Measurements from ENCODE around the gene HOXA4.

The HOXA4 gene

GRCh38 chr7:27118580-27118979 lies 12.0 kb downstream of the HOXA4 start:
- CTCF ChIA-PET, result interaction anchor here (1.3 kb wide), 1 partner anchor 9 kb away, joined by 3 read pairs; no protein-coding TSS in a partner anchor
- no peak for DNase-seq (ENCODE audit: extremely low spot score)
- POLR2A ChIA-PET, result no interaction called here
- TF ChIP-seq CTCF (IDR thresholded peaks at IDR 0.05; ENCODE audit: control extremely low read depth, extremely low read depth, low read depth, missing control alignments), result no peak

- TF ChIP-seq CTCF (IDR thresholded peaks at IDR 0.05; ENCODE audit: control extremely low read depth, extremely low read depth, low read depth, missing control alignments), result no peak
- ChIA-PET POLR2A (no interaction called here), CTCF (no interaction called here)
- DNase-seq (ENCODE audit: extremely low spot score), result no peak
Observed at GRCh38 chr7:27117887-27118491, 12.6 kb downstream of the HOXA4 start.

GRCh38 chr7:27116962-27117886 lies 13.3 kb downstream of the HOXA4 start:
- DNase-seq (ENCODE audit: extremely low spot score), result no peak
- CTCF ChIA-PET, result no interaction called here
- POLR2A ChIA-PET, result no interaction called here
- TF ChIP-seq CTCF (IDR thresholded peaks at IDR 0.05; ENCODE audit: control extremely low read depth, extremely low read depth, low read depth, missing control alignments), result no peak

- CTCF ChIA-PET, result no interaction called here
- POLR2A ChIA-PET, result no interaction called here
- no peak for TF ChIP-seq CTCF (IDR thresholded peaks at IDR 0.05; ENCODE audit: control extremely low read depth, extremely low read depth, low read depth, missing control alignments)
- no peak for DNase-seq (ENCODE audit: extremely low spot score)
Observed at GRCh38 chr7:27116031-27116961, 14.3 kb downstream of the HOXA4 start.

- DNase-seq (ENCODE audit: extremely low spot score), result no peak
- CTCF ChIA-PET, result no interaction called here
- POLR2A ChIA-PET, result no interaction called here
- TF ChIP-seq CTCF (IDR thresholded peaks at IDR 0.05; ENCODE audit: control extremely low read depth, extremely low read depth, low read depth, missing control alignments), result no peak
Observed at GRCh38 chr7:27115221-27116026, 15.1 kb downstream of the HOXA4 start.

GRCh38 chr7:27114881-27115220 lies 15.7 kb downstream of the HOXA4 start:
- ChIA-PET POLR2A (no interaction called here), CTCF (no interaction called here)
- no peak for TF ChIP-seq CTCF (IDR thresholded peaks at IDR 0.05; ENCODE audit: control extremely low read depth, extremely low read depth, low read depth, missing control alignments)
- DNase-seq (ENCODE audit: extremely low spot score), result no peak
